Chondrocyte (in vitro differentiated cells): ENCODE results near the gene ANXA3. TPM values are rescaled to one million over a fixed set of nuclear protein-coding genes. Genes with fewer than 3 reads are reported as not detected.

Source experiments
- DNase-seq: peaks from one replicate; pipeline ENCODE4 v3.0.0; 2021; ENCODE audit warnings: mixed read lengths, low spot score
- H3K27ac Mint-ChIP-seq: one replicate; pipeline ENCODE4 v1.8.0; 2021; ENCODE audit warnings: mild to moderate bottlenecking, moderate library complexity, mixed read lengths; ENCODE audit not compliant: unreplicated experiment
- H3K27me3 Mint-ChIP-seq: 2 replicates; pipeline ENCODE4 v1.8.0; 2021; ENCODE audit warnings: low read depth, mixed read lengths
- H3K36me3 Mint-ChIP-seq: 2 replicates; pipeline ENCODE4 v1.8.0; 2021; ENCODE audit warnings: low read depth, mixed read lengths
- H3K4me1 Mint-ChIP-seq: 2 replicates; pipeline ENCODE4 v1.8.0; 2021; ENCODE audit warnings: low read depth, mild to moderate bottlenecking, mixed read lengths
- H3K4me3 Mint-ChIP-seq: one replicate; pipeline ENCODE4 v1.8.0; 2021; ENCODE audit warnings: mild to moderate bottlenecking, moderate library complexity, mixed read lengths; ENCODE audit not compliant: unreplicated experiment
- H3K9me3 Mint-ChIP-seq: 2 replicates; pipeline ENCODE4 v1.8.0; 2021; ENCODE audit warnings: low read depth, mixed read lengths
- CTCF ChIP-seq: fragments of 200-600 bp; sonication (generic); IDR thresholded peaks from 2 replicates; pipeline ENCODE4 v1.5.0; 2021; ENCODE audit warnings: antibody characterized with exemption, mild to moderate bottlenecking, moderate library complexity
- total RNA-seq: library from RNA; stranded (reverse); gene quantifications from 3 replicates; pipeline ENCODE4 v1.2.1, GENCODE V29; 2021

ANXA3 gene
- total RNA-seq, 1 donor from 2014 or later, result 21.9 TPM

DNA sequence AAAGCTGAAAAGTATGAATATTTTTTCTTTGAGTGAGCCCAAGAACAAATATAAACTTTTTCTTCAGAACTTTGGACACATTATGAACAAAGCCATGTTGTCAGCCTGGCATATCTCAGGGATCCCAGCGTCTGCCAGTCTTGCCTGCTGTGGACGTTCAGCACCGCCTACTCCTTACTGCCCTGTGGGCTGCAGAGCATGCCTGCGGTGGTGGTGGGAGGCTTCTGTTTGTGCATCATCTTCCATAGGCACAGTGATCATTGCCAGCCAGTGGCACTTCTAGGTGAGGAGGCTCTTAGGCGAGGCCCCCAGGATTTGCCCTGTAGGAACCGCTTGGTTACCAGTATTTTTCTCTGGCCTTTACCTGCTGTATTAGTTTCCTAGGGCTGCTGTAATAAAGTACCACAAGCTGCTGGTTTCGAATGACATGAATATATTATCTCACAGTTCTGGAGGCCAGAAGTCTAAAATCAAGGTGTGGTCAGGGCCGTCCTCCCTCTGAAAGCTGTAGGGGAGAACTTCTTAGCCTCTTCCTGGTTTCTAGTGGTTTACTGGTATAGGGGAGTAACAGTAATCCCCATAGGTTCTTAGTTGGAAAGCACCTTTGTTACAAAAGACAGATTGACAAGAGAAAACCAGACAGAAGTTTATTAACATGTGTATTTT lies 15.4 kb downstream of the ANXA3 start:
- peak overlapping the region; percentile 45 for H3K27ac Mint-ChIP-seq
- no peaks in the 10 kb centered on the region for H3K36me3 Mint-ChIP-seq
- no peak overlapping the region for H3K4me3 Mint-ChIP-seq
- H3K27me3 Mint-ChIP-seq, result no peaks in the 10 kb centered on the region
- H3K9me3 Mint-ChIP-seq, result no peaks in the 10 kb centered on the region
- DNase-seq, result no peak
- peaks cover 76% of the 10 kb centered on the region for H3K4me1 Mint-ChIP-seq
- TF ChIP-seq CTCF, result no peak

GRCh38 chr4:78567500-78568060 lies 16.0 kb downstream of the ANXA3 start:
- no peak for TF ChIP-seq CTCF
- peak overlapping the region; percentile 41 for H3K27ac Mint-ChIP-seq
- no peak overlapping the region for H3K4me3 Mint-ChIP-seq
- no peaks in the 10 kb centered on the region for H3K36me3 Mint-ChIP-seq
- peaks cover 70% of the 10 kb centered on the region for H3K4me1 Mint-ChIP-seq
- H3K27me3 Mint-ChIP-seq, result no peaks in the 10 kb centered on the region
- no peaks in the 10 kb centered on the region for H3K9me3 Mint-ChIP-seq
- no peak for DNase-seq

GRCh38 chr4:78568640-78569305 lies 17.2 kb downstream of the ANXA3 start:
- no peak for TF ChIP-seq CTCF
- Mint-ChIP-seq H3K9me3 (no peaks in the 10 kb centered on the region), H3K27me3 (no peaks in the 10 kb centered on the region), H3K4me3 (no peak overlapping the region), H3K4me1 (peaks cover 63% of the 10 kb centered on the region), H3K36me3 (no peaks in the 10 kb centered on the region), H3K27ac (peak overlapping the region; percentile 88)
- no peak for DNase-seq

- Mint-ChIP-seq H3K27ac (peak overlapping the region; percentile 88), H3K27me3 (no peaks in the 10 kb centered on the region), H3K4me1 (peaks cover 58% of the 10 kb centered on the region), H3K4me3 (no peak overlapping the region), H3K9me3 (no peaks in the 10 kb centered on the region), H3K36me3 (no peaks in the 10 kb centered on the region)
- no peak for TF ChIP-seq CTCF
- DNase-seq, result no peak
These were observed 17.8 kb downstream of the ANXA3 start for GRCh38 chr4:78569306-78569821.

DNA sequence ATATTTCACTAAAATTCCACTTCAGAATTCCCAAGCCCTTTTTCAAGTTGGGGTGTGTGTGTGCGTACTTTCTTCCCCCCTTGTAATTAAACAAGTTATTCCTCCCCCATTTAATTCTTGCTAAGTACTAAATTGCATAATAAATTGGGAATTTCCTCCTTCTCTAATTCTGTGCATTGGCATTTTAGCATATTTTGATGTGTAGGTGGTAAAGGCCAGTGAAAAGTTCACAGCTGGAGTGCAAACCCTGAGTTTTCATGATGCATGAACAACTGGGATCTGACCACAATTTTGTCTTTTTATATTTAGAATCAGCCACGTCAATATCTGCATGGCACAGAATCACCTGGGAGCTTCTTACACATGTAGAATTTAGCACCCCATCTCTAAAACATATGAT lies 18.5 kb downstream of the ANXA3 start:
- DNase-seq, result no peak
- H3K36me3 Mint-ChIP-seq, result no peaks in the 10 kb centered on the region
- H3K9me3 Mint-ChIP-seq, result no peaks in the 10 kb centered on the region
- no peak overlapping the region for H3K4me3 Mint-ChIP-seq
- TF ChIP-seq CTCF, result no peak
- H3K4me1 Mint-ChIP-seq, result peaks cover 53% of the 10 kb centered on the region
- H3K27me3 Mint-ChIP-seq, result no peaks in the 10 kb centered on the region
- peak overlapping the region; percentile 88 for H3K27ac Mint-ChIP-seq
